A549 (cell line): ENCODE measurements around the gene TLCD3B. TPM values are rescaled to one million over a fixed set of nuclear protein-coding genes. Genes with fewer than 3 reads are reported as not detected.

Experiments used
- ATAC-seq, 2 experiments: fragments of 200-7000 bp in 1 of 2; fragments of >200 bp in 1 of 2; cut with Nextera tagmentation in 1 of 2; cut with Tn5 transposase in 1 of 2; 3 replicates each; pipeline versions ENCODE4 v1.8.0 to v1.9.1; 2018 to 2020; ENCODE audit warnings: mild to moderate bottlenecking in 1 of 2, moderate library complexity in 1 of 2
- CTCF ChIA-PET: fragments of 300-600 bp; sonication (Branson Sonifier 250); formaldehyde crosslinking; extraction: SDS; loops from one replicate; lab custom pipeline; 2021; ENCODE audit warnings: antibody characterized with exemption, inconsistent platforms; lab: Yijun Ruan, JAX
- POLR2A ChIA-PET: fragments of 350-600 bp; formaldehyde crosslinking; extraction: SDS; loops from one replicate; lab custom pipeline; 2021; ENCODE audit warnings: antibody characterized with exemption, inconsistent platforms; lab: Yijun Ruan, JAX
- DNase-seq, 2 experiments: peaks; one replicate each; pipeline versions ENCODE4 v3.0.0 to v3.0.0-alpha.2; 2011 to 2016; ENCODE audit warnings: low read depth in 1 of 2, low spot score in 1 of 2
- FAIRE-seq: peaks from 2 replicates; lab custom pipeline; 2011; peaks lifted over from hg19 to GRCh38; lab: Jason Lieb, UNC
- H3K27ac ChIP-seq, 2 experiments: fragments of >200 bp; sonication (Bioruptor Twin); formaldehyde crosslinking; 3 replicates each; pipeline ENCODE4 v1.5.1; 2016 to 2017
- H3K4me1 ChIP-seq: fragments of >200 bp; sonication (Bioruptor Twin); formaldehyde crosslinking; 3 replicates; pipeline ENCODE4 v1.6.1; 2016
- H3K4me2 ChIP-seq: fragments of >200 bp; sonication (Bioruptor Twin); formaldehyde crosslinking; 3 replicates; pipeline ENCODE4 v1.6.1; 2016
- H3K4me3 ChIP-seq: fragments of >200 bp; sonication (Bioruptor Twin); formaldehyde crosslinking; 3 replicates; pipeline ENCODE4 v1.5.1; 2016
- H3K9me3 ChIP-seq: fragments of >200 bp; sonication (Bioruptor Twin); formaldehyde crosslinking; 3 replicates; pipeline ENCODE4 v1.6.1; 2016
- GATA3 ChIP-seq: IDR thresholded peaks from 2 replicates; pipeline ENCODE4 v1.6.1; 2012; ENCODE audit warnings: borderline replicate concordance
- HDAC2 ChIP-seq: fragments of 200-600 bp; sonication (generic); IDR thresholded peaks from 2 replicates; pipeline ENCODE4 v1.6.1; 2016
- HEYL ChIP-seq: fragments of 250-450 bp; sonication (Bioruptor Pico); IDR thresholded peaks from 2 replicates; pipeline ENCODE4 v1.8.0; 2021; ENCODE audit warnings: mild to moderate bottlenecking, moderate library complexity
- JUNB ChIP-seq: fragments of >200 bp; sonication (Bioruptor Twin); formaldehyde crosslinking; IDR thresholded peaks from 2 replicates; pipeline ENCODE4 v1.6.1; 2016
- KDM1A ChIP-seq: fragments of 200-600 bp; sonication (generic); IDR thresholded peaks from 2 replicates; pipeline ENCODE4 v1.6.1; 2016; ENCODE audit warnings: low read depth, mild to moderate bottlenecking
- KDM5A ChIP-seq: fragments of 200-600 bp; sonication (generic); IDR thresholded peaks from 2 replicates; pipeline ENCODE4 v1.6.1; 2016; ENCODE audit warnings: antibody characterized with exemption, mild to moderate bottlenecking
- NFE2L2 ChIP-seq: fragments of 150-350 bp; conservative IDR thresholded peaks from 2 replicates; pipeline ENCODE4 v1.6.1; 2014; ENCODE audit warnings: low read length
- NPAS2 ChIP-seq: fragments of 250-450 bp; sonication (Bioruptor Pico); IDR thresholded peaks from 2 replicates; pipeline ENCODE4 v1.8.0; 2022; ENCODE audit warnings: mild to moderate bottlenecking, moderate library complexity, borderline replicate concordance
- NR3C1 ChIP-seq: fragments of >200 bp; sonication (Bioruptor Twin); formaldehyde crosslinking; IDR thresholded peaks from 3 replicates; pipeline ENCODE4 v1.6.1; 2017
- PHF8 ChIP-seq: fragments of 200-600 bp; sonication (generic); IDR thresholded peaks from 2 replicates; pipeline ENCODE4 v1.6.1; 2016; ENCODE audit warnings: low read depth, mild to moderate bottlenecking, antibody characterized with exemption, moderate library complexity, borderline replicate concordance
- POLR2A ChIP-seq: IDR thresholded peaks from 2 replicates; pipeline ENCODE4 v1.6.1; 2012; ENCODE audit warnings: mild to moderate bottlenecking, low read length
- POLR2AphosphoS2 ChIP-seq: conservative IDR thresholded peaks from 2 replicates; pipeline ENCODE4 v1.6.1; 2012; ENCODE audit warnings: low read length, improper control_type of control experiment, inconsistent platforms
- RARB ChIP-seq: fragments of 250-450 bp; sonication (Bioruptor Pico); IDR thresholded peaks from 2 replicates; pipeline ENCODE4 v1.8.0; 2021; ENCODE audit warnings: mild to moderate bottlenecking, moderate library complexity
- RCOR1 ChIP-seq: fragments of 150-350 bp; IDR thresholded peaks from 2 replicates; pipeline ENCODE4 v1.6.1; 2014; ENCODE audit warnings: antibody characterized with exemption, low read length, low read depth
- REST ChIP-seq: fragments of 200-600 bp; sonication (generic); IDR thresholded peaks from 2 replicates; pipeline ENCODE4 v1.6.1; 2016; ENCODE audit warnings: antibody characterized with exemption, mild to moderate bottlenecking, moderate library complexity
- RFX5 ChIP-seq: fragments of 450-650 bp; IDR thresholded peaks from 2 replicates; pipeline ENCODE4 v1.7.1; 2014; ENCODE audit warnings: antibody characterized with exemption, mild to moderate bottlenecking, moderate library complexity
- SMC3 ChIP-seq: fragments of >200 bp; sonication (Bioruptor Twin); formaldehyde crosslinking; IDR thresholded peaks from 3 replicates; pipeline ENCODE4 v1.6.1; 2018; ENCODE audit warnings: inconsistent platforms
- TFCP2L1 ChIP-seq: fragments of 250-450 bp; sonication (Bioruptor Pico); IDR thresholded peaks from 2 replicates; pipeline ENCODE4 v1.5.0; 2021; ENCODE audit warnings: mild to moderate bottlenecking
- USF2 ChIP-seq: fragments of 450-650 bp; IDR thresholded peaks from 2 replicates; pipeline ENCODE4 v1.6.1; 2014; ENCODE audit warnings: antibody characterized with exemption
- WGBS: methylation state at CpG from one replicate; pipeline ENCODE4 v1.1.6; 2017; ENCODE audit errors: missing lambda C conversion rate; 5-methylcytosine and 5-hydroxymethylcytosine counted together
- polyA plus RNA-seq, 4 experiments: library from polyadenylated mRNA; depleted of rRNA in 3 of 4; stranded (reverse); fragments of >200 nt; fragmentation: RNase III in 1 of 4; extraction: RNeasy Plus Mini Kit Qiagen cat#74134 plus additional on column Dnase treatment in 1 of 4; gene quantifications; 2 replicates in 3 of 4; 3 replicates in 1 of 4; pipeline ENCODE4 v1.2.3, GENCODE V29; 2011 to 2017
- TF ChIP-seq, protein P1 (sequence below): fragments of >200 bp; sonication (Bioruptor Twin); formaldehyde crosslinking; IDR thresholded peaks from 3 replicates; pipeline ENCODE4 v1.6.1; 2016
- TF ChIP-seq, protein P2 (sequence below): fragments of >200 bp; sonication (Bioruptor Twin); formaldehyde crosslinking; IDR thresholded peaks from 2 replicates; pipeline ENCODE4 v1.6.1; 2016

The TLCD3B gene
- polyA plus RNA-seq, 2 of the 4 experiments (the other 2 are of a cell fraction), result 0.30 to 0.68 TPM

DNA sequence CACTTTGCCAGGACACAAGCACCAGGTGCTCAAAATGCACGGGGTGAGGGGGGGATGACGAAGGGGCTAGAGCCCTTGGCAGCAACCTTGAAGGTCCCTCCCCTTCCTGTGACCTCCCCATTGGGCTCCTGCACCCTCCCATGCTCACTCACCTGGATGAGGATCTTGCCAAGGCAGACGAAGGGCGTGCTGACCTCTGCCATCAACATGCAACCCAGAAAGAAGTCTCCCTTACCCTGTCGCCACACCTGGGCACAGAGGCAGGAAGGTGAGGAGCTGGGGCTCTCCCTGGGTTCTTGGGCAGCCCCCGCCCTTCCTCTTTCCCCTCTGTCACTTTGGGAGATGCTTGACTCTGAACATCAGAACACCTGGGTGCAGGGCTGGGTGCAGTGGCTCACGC lies 5.5 kb downstream of the TLCD3B start (continued):
- no peak for TF ChIP-seq USF2

DNA sequence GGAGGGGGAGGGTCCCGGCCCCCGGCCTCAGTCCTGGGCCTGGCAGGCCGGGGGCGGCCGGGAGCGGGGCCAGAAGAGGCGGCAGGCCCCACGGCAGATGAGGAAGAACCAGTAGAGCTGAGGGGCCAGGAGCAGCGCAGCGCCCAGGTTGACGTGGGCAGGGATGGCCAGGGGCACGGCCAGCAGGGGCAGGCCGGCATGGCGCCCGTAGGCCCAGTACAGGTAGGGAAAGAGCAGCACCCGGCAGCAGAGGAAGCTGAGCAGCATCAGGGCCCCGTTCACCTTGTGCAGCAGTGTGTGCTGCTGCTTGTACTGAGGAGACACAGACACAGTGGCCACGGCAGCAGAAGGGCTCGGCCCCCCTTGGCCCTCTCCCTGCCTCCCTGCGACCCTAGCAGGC lies 5.9 kb downstream of the TLCD3B start:
- no peak for DNase-seq
- Histone ChIP-seq H3K4me2 (no peak overlapping the region), H3K4me3 (no peak overlapping the region), H3K9me3 (no peaks in the 10 kb centered on the region), H3K27ac (no peak overlapping the region), H3K4me1 (no peaks in the 10 kb centered on the region)
- no peak for FAIRE-seq
- TF ChIP-seq NPAS2 (CRISPR knock-in tag) (no peak), POLR2A (no peak), KDM5A (no peak), POLR2AphosphoS2 (no peak), HEYL (CRISPR knock-in tag) (no peak), GATA3 (no peak), SMC3 (no peak), TFCP2L1 (CRISPR knock-in tag) (no peak), USF2 (no peak), NR3C1 (no peak), RCOR1 (no peak), REST (no peak), HDAC2 (no peak), RARB (CRISPR knock-in tag) (no peak), RFX5 (no peak), JUNB (no peak), NFE2L2 (no peak)
- TF ChIP-seq, protein P1, sequence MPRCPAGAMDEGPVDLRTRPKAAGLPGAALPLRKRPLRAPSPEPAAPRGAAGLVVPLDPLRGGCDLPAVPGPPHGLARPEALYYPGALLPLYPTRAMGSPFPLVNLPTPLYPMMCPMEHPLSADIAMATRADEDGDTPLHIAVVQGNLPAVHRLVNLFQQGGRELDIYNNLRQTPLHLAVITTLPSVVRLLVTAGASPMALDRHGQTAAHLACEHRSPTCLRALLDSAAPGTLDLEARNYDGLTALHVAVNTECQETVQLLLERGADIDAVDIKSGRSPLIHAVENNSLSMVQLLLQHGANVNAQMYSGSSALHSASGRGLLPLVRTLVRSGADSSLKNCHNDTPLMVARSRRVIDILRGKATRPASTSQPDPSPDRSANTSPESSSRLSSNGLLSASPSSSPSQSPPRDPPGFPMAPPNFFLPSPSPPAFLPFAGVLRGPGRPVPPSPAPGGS, result no peak
- TF ChIP-seq, protein P2, sequence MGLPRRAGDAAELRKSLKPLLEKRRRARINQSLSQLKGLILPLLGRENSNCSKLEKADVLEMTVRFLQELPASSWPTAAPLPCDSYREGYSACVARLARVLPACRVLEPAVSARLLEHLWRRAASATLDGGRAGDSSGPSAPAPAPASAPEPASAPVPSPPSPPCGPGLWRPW, result no peak
- ChIA-PET CTCF (interaction anchor here (0.6 kb wide), 1 partner anchor 161 kb away, joined by 4 read pairs; no protein-coding TSS in a partner anchor), POLR2A (no interaction called here)
- ATAC-seq, result no peak
- 71% methylated on average over 8 of the region's 20 CpGs for WGBS

DNA sequence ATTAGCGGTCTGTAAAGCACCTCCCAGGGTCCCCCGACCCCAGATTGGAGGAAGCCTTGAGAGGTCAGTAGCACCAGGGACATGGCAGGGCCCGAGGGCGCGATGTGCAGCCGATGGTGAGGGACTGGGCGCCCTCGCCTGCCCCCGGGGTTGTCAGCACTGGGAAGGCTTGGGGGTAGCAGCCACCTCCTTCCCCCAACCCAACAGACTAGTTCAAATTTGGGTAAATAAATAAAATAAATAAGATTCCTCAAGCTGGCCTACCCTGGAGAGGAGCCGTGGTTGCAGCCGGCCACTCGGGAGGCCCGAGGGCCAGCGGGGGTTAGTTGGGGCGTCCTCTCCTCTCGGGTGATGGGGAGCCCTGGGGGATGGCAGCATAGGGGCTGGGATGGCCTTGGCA lies 6.6 kb downstream of the TLCD3B start:
- DNase-seq (no peak), ATAC-seq (no peak), FAIRE-seq (no peak)
- Histone ChIP-seq H3K4me1 (no peaks in the 10 kb centered on the region), H3K4me2 (no peak overlapping the region), H3K4me3 (no peak overlapping the region), H3K27ac (no peak overlapping the region), H3K9me3 (no peaks in the 10 kb centered on the region)
- no peak for TF ChIP-seq KDM1A
- TF ChIP-seq PHF8, result no peak
- ChIA-PET POLR2A (no interaction called here), CTCF (interaction anchor here (1.0 to 2.7 kb wide), 2 partner anchors 204 to 324 kb away, joined by 3 to 12 read pairs; partner anchors contain the start of gene MVP)
- 43% methylated on average over 16 of the region's 16 CpGs for WGBS
